T-helper 17 cell (primary cell): ENCODE measurements around the gene OR7A5. TPM values are rescaled to one million over a fixed set of nuclear protein-coding genes. Genes with fewer than 3 reads are reported as not detected.
"Not testable (repeated sequence)": the region's sequence is repeated elsewhere in the genome, so short reads cannot be mapped to it uniquely, and the experiment has no call there.

Experiments
- ATAC-seq: fragments of 150-1000 bp; cut with Tn5 transposase; 2 replicates; pipeline ENCODE4 v1.10.0; 2021; ENCODE audit warnings: mild to moderate bottlenecking, moderate library complexity
- DNase-seq, 3 donors: peaks; one replicate each; pipeline versions ENCODE4 v3.0.0 to v3.0.0-alpha.2; 2020 to 2021
- H3K9me3 ChIP-seq: one replicate; pipeline ENCODE4 v1.7.0; 2013; ENCODE audit warnings: low read length, mild to moderate bottlenecking; ENCODE audit not compliant: control insufficient read depth, poor library complexity, severe bottlenecking
- H3K27ac Mint-ChIP-seq: one replicate; pipeline ENCODE4 v1.8.0; 2022; ENCODE audit warnings: mild to moderate bottlenecking, moderate library complexity, mixed read lengths
- H3K27me3 Mint-ChIP-seq: one replicate; pipeline ENCODE4 v1.8.0; 2022; ENCODE audit warnings: mixed read lengths
- H3K36me3 Mint-ChIP-seq: one replicate; pipeline ENCODE4 v1.8.0; 2022; ENCODE audit warnings: low read depth, mixed read lengths
- H3K4me1 Mint-ChIP-seq: one replicate; pipeline ENCODE4 v1.8.0; 2022; ENCODE audit warnings: mild to moderate bottlenecking, mixed read lengths
- H3K4me3 Mint-ChIP-seq: one replicate; pipeline ENCODE4 v1.8.0; 2022; ENCODE audit warnings: mild to moderate bottlenecking, moderate library complexity, mixed read lengths
- total RNA-seq, 4 donors: library from RNA in 2 of 4; stranded (reverse) in 2 of 4; gene quantifications; one replicate each; pipeline ENCODE4 v1.2.3 and lab custom pipeline; 2022 to 2026

Gene OR7A5
- total RNA-seq, 2 donors from 2014 or later = not detected

- ATAC-seq (no peak), DNase-seq (no peak)
- no peaks in the 10 kb centered on the region for H3K9me3 ChIP-seq
- Mint-ChIP-seq H3K27me3 (peaks cover 21% of the 10 kb centered on the region), H3K4me1 (peaks cover 6% of the 10 kb centered on the region), H3K27ac (no peak overlapping the region), H3K36me3 (no peaks in the 10 kb centered on the region), H3K4me3 (no peak overlapping the region)
These were observed 25.5 kb downstream of the OR7A5 start for GRCh38 chr19:14809272-14810057.

GRCh38 chr19:14804765-14805164 is 30.2 kb downstream of the OR7A5 start:
- Mint-ChIP-seq H3K4me3 (no peak overlapping the region), H3K27me3 (peaks cover 38% of the 10 kb centered on the region), H3K27ac (no peak overlapping the region), H3K4me1 (peaks cover 4% of the 10 kb centered on the region), H3K36me3 (no peaks in the 10 kb centered on the region)
- DNase-seq = no peak
- ATAC-seq = no peak
- no peaks in the 10 kb centered on the region for H3K9me3 ChIP-seq

- Mint-ChIP-seq H3K4me3 (no peak overlapping the region), H3K4me1 (no peaks in the 10 kb centered on the region), H3K27me3 (peaks cover 34% of the 10 kb centered on the region), H3K36me3 (no peaks in the 10 kb centered on the region), H3K27ac (no peak overlapping the region)
- ATAC-seq = no peak
- no peak for DNase-seq
- H3K9me3 ChIP-seq = no peaks in the 10 kb centered on the region
These were observed 36.2 kb downstream of the OR7A5 start for GRCh38 chr19:14798760-14799159.

- Mint-ChIP-seq H3K4me3 (no peak overlapping the region), H3K27ac (no peak overlapping the region), H3K36me3 (no peaks in the 10 kb centered on the region), H3K27me3 (peaks cover 27% of the 10 kb centered on the region), H3K4me1 (no peaks in the 10 kb centered on the region)
- H3K9me3 ChIP-seq = no peaks in the 10 kb centered on the region
- ATAC-seq (no peak), DNase-seq (no peak)
These were observed 39.0 kb downstream of the OR7A5 start for GRCh38 chr19:14796021-14796420.

GRCh38 chr19:14795078-14795721 is 39.8 kb downstream of the OR7A5 start:
- H3K36me3 Mint-ChIP-seq = no peaks in the 10 kb centered on the region
- H3K9me3 ChIP-seq = no peaks in the 10 kb centered on the region
- no peak for DNase-seq
- ATAC-seq = no peak
- H3K4me3 Mint-ChIP-seq = no peak overlapping the region
- H3K27ac Mint-ChIP-seq = no peak overlapping the region
- H3K4me1 Mint-ChIP-seq = no peaks in the 10 kb centered on the region
- H3K27me3 Mint-ChIP-seq = peaks cover 19% of the 10 kb centered on the region

GRCh38 chr19:14792250-14792649 is 42.7 kb downstream of the OR7A5 start:
- not testable (repeated sequence) for ATAC-seq, DNase-seq, H3K27me3 Mint-ChIP-seq, H3K4me3 Mint-ChIP-seq, H3K36me3 Mint-ChIP-seq, H3K9me3 ChIP-seq, H3K27ac Mint-ChIP-seq, H3K4me1 Mint-ChIP-seq

GRCh38 chr19:14786421-14786851 is 48.5 kb downstream of the OR7A5 start:
- H3K4me3 Mint-ChIP-seq = no peak overlapping the region
- no peak for DNase-seq

GRCh38 chr19:14785102-14785793 is 49.7 kb downstream of the OR7A5 start:
- peak; percentile 71 for ATAC-seq
- not testable (repeated sequence) for DNase-seq, H3K9me3 ChIP-seq, H3K36me3 Mint-ChIP-seq, H3K27ac Mint-ChIP-seq, H3K4me3 Mint-ChIP-seq
- H3K27me3 Mint-ChIP-seq = peaks cover 32% of the 10 kb centered on the region
- H3K4me1 Mint-ChIP-seq = peaks cover 15% of the 10 kb centered on the region

More at GRCh38 chr19:14786421-14786851, 48.5 kb downstream of the OR7A5 start:
- Mint-ChIP-seq H3K27me3 (peaks cover 30% of the 10 kb centered on the region), H3K36me3 (peaks cover 3% of the 10 kb centered on the region), H3K4me1 (peaks cover 13% of the 10 kb centered on the region), H3K27ac (no peak overlapping the region)
- H3K9me3 ChIP-seq = no peaks in the 10 kb centered on the region
- ATAC-seq = no peak

- not testable (repeated sequence) for H3K36me3 Mint-ChIP-seq, H3K4me3 Mint-ChIP-seq, DNase-seq, H3K27ac Mint-ChIP-seq, H3K9me3 ChIP-seq
- peak; percentile 59 for ATAC-seq
- Mint-ChIP-seq H3K4me1 (peaks cover 15% of the 10 kb centered on the region), H3K27me3 (peaks cover 32% of the 10 kb centered on the region)
These were observed 50.3 kb downstream of the OR7A5 start for GRCh38 chr19:14784730-14785101.

GRCh38 chr19:14783410-14783998 is 51.5 kb downstream of the OR7A5 start:
- H3K9me3 ChIP-seq, DNase-seq, ATAC-seq, H3K36me3 Mint-ChIP-seq, H3K27ac Mint-ChIP-seq, H3K4me3 Mint-ChIP-seq: not testable (repeated sequence)
- Mint-ChIP-seq H3K4me1 (peaks cover 15% of the 10 kb centered on the region), H3K27me3 (peaks cover 40% of the 10 kb centered on the region)

GRCh38 chr19:14782626-14783409 is 52.2 kb downstream of the OR7A5 start:
- Mint-ChIP-seq H3K4me1 (peaks cover 15% of the 10 kb centered on the region), H3K27me3 (peaks cover 46% of the 10 kb centered on the region), H3K4me3 (no peak overlapping the region), H3K36me3 (peaks cover 3% of the 10 kb centered on the region), H3K27ac (no peak overlapping the region)
- ATAC-seq = no peak
- no peak for DNase-seq
- H3K9me3 ChIP-seq = no peaks in the 10 kb centered on the region

GRCh38 chr19:14781713-14782536 is 53.1 kb downstream of the OR7A5 start:
- H3K27ac Mint-ChIP-seq, H3K4me1 Mint-ChIP-seq, H3K4me3 Mint-ChIP-seq, ATAC-seq, H3K36me3 Mint-ChIP-seq, H3K9me3 ChIP-seq, DNase-seq: not testable (repeated sequence)
- H3K27me3 Mint-ChIP-seq = peaks cover 47% of the 10 kb centered on the region
